Stimulated activated CD4-positive, alpha-beta T cell treated with anti-CD3 and anti-CD28 coated beads, Interleukin-1b, Interleukin-23, amount 100 ng/mL, for 1 hour (primary cell): ENCODE measurements around the gene CGB5.
"Not testable (repeated sequence)": the region's sequence is repeated elsewhere in the genome, so short reads cannot be mapped to it uniquely, and the experiment has no call there.

Experiments
- DNase-seq, 2 donors: peaks; one replicate each; pipeline ENCODE4 v3.0.0-alpha.2; 2020; ENCODE audit warnings: low read depth in 2 of 2

CGB5 gene

GRCh38 chr19:49020931-49021895, 22.4 kb upstream of the CGB5 start:
- DNase-seq, result no peak

DNA sequence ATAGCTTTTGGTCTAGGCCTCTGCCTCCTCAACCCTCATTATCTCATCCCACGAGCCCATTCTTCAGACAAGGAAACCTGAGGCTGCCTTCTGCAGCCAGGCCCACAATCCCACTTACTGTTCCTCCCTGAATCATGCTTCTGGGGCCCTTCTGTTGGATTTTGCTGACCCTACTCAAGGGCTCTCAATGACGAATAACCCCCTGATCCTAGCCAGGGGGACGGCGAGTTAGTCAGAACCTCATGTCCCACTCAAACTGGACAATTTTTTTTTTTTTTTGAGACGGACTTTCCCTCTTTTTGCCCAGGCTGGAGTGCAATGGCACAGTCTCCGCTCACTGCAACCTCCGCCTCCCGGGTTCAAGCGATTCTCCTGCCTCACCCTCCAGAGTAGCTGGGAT, 21.5 kb upstream of the CGB5 start:
- DNase-seq, result no peak

DNA sequence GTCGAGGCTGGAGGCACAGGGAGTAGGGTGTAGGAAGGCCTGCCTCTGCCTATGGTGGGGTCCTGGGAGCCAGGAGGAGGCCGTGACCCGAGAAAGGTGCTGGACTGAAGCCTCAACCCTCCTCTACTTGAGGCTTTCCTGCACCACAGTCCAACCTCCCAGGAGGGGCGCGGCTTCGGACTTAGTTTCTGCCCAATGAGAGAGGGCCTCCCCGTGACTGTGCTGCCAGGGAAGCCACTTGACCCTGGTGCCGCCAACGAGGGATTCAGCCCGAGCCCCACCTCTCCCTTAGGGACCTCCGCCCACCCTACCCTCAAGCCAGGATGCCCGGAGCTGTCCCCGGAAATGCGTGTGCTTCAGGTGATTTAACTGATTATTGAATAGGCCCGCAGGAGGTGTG, 19.4 kb upstream of the CGB5 start, which contains the start of gene CGB3:
Gene CGB3 (minus strand): TSS at position 101 of the 400 bp plus-strand sequence. CDS start 362 bp downstream, outside the sequence.
- DNase-seq, result not testable (repeated sequence)

DNA sequence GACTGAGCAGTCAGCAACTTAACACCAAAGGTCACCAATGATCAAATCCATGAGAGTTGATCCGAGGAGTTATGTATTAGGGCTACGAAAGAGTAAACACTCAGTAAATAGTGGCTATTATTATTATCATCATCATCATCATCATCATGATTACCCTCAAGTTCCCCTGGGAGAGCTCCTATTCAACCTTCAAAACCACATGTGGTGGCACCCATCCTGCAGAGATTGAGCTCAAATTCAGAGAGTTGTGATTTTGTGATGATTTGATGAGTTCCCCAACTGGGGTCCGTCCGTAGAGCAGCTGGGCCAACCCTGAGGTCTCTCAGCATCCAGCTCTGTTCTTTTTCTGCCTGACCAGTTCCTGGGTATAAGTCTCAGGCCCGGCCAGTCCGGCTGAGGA, 18.6 kb upstream of the CGB5 start:
- DNase-seq, result not testable (repeated sequence)

- DNase-seq, result not testable (repeated sequence)
Measured at GRCh38 chr19:49025599-49025998, 18.0 kb upstream of the CGB5 start.

GRCh38 chr19:49028686-49029085, 15.0 kb upstream of the CGB5 start:
- not testable (repeated sequence) for DNase-seq

DNA sequence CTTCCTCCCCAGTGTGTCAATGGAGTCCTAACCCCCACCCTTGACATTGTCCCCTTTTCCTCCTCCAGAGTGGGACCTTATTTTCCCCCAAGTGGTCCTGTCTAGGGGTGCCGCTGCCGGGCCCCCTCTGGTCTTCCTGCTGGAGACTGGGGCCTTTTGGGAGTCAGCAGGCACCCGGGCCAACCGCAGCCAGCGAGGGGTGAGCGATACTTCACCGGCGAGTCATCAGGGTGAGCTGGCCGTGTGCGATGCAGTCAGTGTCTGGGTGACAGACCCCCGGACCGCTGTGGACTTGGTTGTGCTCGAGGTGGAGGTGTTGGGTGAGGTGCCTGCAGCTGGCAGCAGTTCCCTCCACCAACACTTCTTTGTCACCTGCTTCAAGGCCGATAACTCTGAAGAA, 13.9 kb upstream of the CGB5 start:
- not testable (repeated sequence) for DNase-seq

GRCh38 chr19:49030323-49030722, 13.3 kb upstream of the CGB5 start:
- not testable (repeated sequence) for DNase-seq

DNA sequence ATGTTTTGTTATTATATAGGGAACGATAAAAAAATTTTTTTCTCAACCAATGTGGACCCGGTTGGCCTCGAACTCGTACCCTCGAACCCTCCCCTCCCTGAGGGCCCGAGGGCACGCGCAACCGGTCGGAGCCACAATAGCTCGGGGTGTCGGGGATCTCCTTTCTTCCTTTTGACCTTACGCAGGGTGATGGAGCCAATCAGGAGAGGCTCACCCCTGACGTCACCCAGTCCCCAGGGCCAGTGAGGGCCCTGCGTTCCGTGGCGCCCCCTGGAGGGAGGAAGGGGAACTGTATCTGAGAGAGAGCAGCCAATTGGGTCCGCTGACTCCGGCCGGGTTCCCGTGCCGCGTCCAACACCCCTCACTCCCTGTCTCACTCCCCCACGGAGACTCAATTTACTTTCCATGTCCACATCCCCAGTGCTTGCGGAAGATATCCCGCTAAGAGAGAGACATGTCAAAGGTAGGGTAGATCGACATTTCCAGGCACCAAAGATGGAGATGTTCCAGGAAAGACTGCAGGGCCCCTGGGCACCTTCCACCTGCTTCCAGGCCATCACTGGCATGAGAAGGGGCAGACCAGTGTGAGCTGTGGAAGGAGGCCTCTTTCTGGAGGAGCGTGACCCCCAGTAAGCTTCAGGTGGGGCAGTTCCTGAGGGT, 11.9 kb upstream of the CGB5 start, which contains the start of gene CGB2:
Gene CGB2 (plus strand): TSS at position 249 of the 660 bp plus-strand sequence. CDS start 206 bp downstream, at position 455.
- DNase-seq, result not testable (repeated sequence)

- DNase-seq, result not testable (repeated sequence)
Measured at GRCh38 chr19:49036815-49037214, 6.8 kb upstream of the CGB5 start, which contains the start of gene CGB1. Gene CGB1, minus strand, starts transcription at chr19:49036895. Its CDS starts 184 bp downstream, at chr19:49036711.

GRCh38 chr19:49038111-49038510, 5.5 kb upstream of the CGB5 start:
- DNase-seq, result not testable (repeated sequence)

- not testable (repeated sequence) for DNase-seq
Measured at GRCh38 chr19:49038557-49039276, 4.9 kb upstream of the CGB5 start.

DNA sequence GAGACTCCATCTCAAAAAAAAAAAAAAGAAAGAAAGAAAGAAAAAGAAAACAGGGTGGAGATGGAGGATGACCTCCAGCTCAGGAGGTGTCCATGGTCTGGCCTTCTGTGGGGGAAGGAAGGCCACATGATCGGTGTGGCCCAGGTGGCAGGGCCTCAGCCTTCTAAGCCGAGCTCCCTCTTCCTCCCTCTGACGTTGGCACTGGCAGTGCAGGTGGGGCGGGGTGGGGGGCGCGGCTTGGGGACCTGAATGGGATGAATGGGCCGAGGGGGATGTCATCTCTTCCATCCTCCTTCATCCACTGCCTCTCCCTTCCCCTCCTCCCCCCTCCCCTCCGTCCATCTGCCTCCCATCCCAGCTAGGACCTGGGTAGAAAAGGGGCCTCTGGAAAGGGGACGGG, 3.9 kb upstream of the CGB5 start:
- DNase-seq, result not testable (repeated sequence)

GRCh38 chr19:49042177-49042576, 1.5 kb upstream of the CGB5 start:
- DNase-seq, result no peak

- not testable (repeated sequence) for DNase-seq
Measured at GRCh38 chr19:49042666-49043065, 982 bp upstream of the CGB5 start.

- not testable (repeated sequence) for DNase-seq
Measured at GRCh38 chr19:49049011-49049410, 5.4 kb downstream of the CGB5 start, which contains the start of gene CGB8. Gene CGB8, minus strand, starts transcription at chr19:49049111. Its CDS starts 372 bp downstream, at chr19:49048739.

- not testable (repeated sequence) for DNase-seq
Measured at GRCh38 chr19:49049834-49050233, 6.2 kb downstream of the CGB5 start.

GRCh38 chr19:49050376-49051033, 6.9 kb downstream of the CGB5 start:
- not testable (repeated sequence) for DNase-seq

- DNase-seq, result no peak
Measured at GRCh38 chr19:49056101-49056901, 12.7 kb downstream of the CGB5 start.
